ENCODE results near the gene GRB10. TPM values are rescaled to one million over a fixed set of nuclear protein-coding genes. Genes with fewer than 3 reads are reported as not detected.

Gene GRB10
- total and polyA plus RNA-seq, 2 donors (not counting 3 experiments of a cell fraction or from before 2014, with no cell fraction given): 43.7 to 240 TPM

DNA sequence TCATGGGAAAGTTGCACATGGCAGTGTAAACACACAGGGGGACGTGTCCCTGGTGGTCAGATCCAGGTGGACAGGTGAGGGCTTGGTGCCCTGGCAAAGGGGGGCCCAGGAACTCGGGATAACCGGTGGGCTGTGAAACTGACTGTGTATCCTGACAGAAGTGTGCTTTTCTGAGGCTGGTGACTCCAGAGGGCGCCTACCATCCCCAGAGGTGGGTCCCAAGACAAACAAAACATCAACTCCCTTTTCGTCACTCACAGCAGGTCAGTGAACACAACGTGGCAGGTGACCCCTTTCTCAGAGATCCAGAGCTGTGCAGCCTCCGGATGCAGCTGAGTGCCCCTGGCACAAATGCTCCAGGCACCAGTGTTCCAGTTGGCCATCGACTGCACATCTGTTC is 161.5 kb downstream of the GRB10 start:
- Histone ChIP-seq H3K4me3 (replicated peaks in 1 of 3; ENCODE audit: insufficient read depth in 1 of 3, low read depth in 1 of 3, low read length in 3 of 3) (no peak overlapping the region), H3K9ac (replicated peaks; ENCODE audit: extremely low read depth, insufficient read depth, low read length) (no peak overlapping the region), H3K27me3 (ENCODE audit: control insufficient read depth in 2 of 2, insufficient read depth in 2 of 2, low read length in 2 of 2) (no peaks in the 10 kb centered on the region), H3K9me3 (replicated peaks; ENCODE audit: control insufficient read depth, insufficient read depth, low read length) (no peaks in the 10 kb centered on the region), H3K4me1 (ENCODE audit: control insufficient read depth, extremely low read depth, insufficient read depth, low read length) (peaks cover 7% of the 10 kb centered on the region), H3K4me2 (ENCODE audit: insufficient read depth, low read length) (no peak overlapping the region), H3K36me3 (ENCODE audit: control insufficient read depth in 2 of 2, extremely low read depth in 1 of 2, insufficient read depth in 2 of 2, low read length in 2 of 2) (peaks cover 15 to 40% of the 10 kb centered on the region in 2 experiments), H2AFZ (ENCODE audit: low read depth, low read length) (no peak overlapping the region), H3K9me1 (replicated peaks; ENCODE audit: control insufficient read depth, extremely low read depth, insufficient read depth, low read length) (no peaks in the 10 kb centered on the region), H3K27ac (ENCODE audit: insufficient read depth, low read depth, low read length) (no peak overlapping the region), H3K79me2 (ENCODE audit: control insufficient read depth, insufficient read depth, low read length) (peaks cover 12% of the 10 kb centered on the region), H4K20me1 (replicated peaks; ENCODE audit: control insufficient read depth, extremely low read depth, insufficient read depth, low read length) (no peaks in the 10 kb centered on the region)
- ChIA-PET POLR2A (no interaction called here), CTCF (interaction anchor here (2.5 kb wide), 1 partner anchor 520 kb away, joined by 12 read pairs; no protein-coding TSS in a partner anchor)
- no peak for DNase-seq (ENCODE audit: low read depth, low spot score)
- no peak for FAIRE-seq
- BruUV-seq (replicated peaks): no TSS peak
- dilution Hi-C loops (cut with MboI; ENCODE audit: extremely low pct_ligation_motif_present, low sequenced_read_pairs): no loop called here
- intact Hi-C loops (cut with micrococcal nuclease): no loop called here
- TF ChIP-seq EZH2 (IDR thresholded peaks at IDR 0.05; ENCODE audit: borderline replicate concordance, low read depth, low read length, severe bottlenecking) (no peak), GATA2 (IDR thresholded peaks at IDR 0.05; ENCODE audit: insufficient read depth, insufficient read length, low read depth, low read length) (no peak), FOS (IDR thresholded peaks at IDR 0.05; ENCODE audit: borderline replicate concordance, insufficient read depth, low read length) (no peak), JUN (IDR thresholded peaks at IDR 0.05; ENCODE audit: borderline replicate concordance, insufficient read depth, insufficient read length, low read depth) (no peak), POLR2AphosphoS5 (IDR thresholded peaks at IDR 0.05; ENCODE audit: insufficient read depth, low read depth, low read length) (no peak), POLR2A (IDR thresholded peaks at IDR 0.05; ENCODE audit: low read depth, low read length) (no peak), MYC (IDR thresholded peaks at IDR 0.05; ENCODE audit: low read depth, low read length) (no peak)
- TF ChIP-seq, protein P1, sequence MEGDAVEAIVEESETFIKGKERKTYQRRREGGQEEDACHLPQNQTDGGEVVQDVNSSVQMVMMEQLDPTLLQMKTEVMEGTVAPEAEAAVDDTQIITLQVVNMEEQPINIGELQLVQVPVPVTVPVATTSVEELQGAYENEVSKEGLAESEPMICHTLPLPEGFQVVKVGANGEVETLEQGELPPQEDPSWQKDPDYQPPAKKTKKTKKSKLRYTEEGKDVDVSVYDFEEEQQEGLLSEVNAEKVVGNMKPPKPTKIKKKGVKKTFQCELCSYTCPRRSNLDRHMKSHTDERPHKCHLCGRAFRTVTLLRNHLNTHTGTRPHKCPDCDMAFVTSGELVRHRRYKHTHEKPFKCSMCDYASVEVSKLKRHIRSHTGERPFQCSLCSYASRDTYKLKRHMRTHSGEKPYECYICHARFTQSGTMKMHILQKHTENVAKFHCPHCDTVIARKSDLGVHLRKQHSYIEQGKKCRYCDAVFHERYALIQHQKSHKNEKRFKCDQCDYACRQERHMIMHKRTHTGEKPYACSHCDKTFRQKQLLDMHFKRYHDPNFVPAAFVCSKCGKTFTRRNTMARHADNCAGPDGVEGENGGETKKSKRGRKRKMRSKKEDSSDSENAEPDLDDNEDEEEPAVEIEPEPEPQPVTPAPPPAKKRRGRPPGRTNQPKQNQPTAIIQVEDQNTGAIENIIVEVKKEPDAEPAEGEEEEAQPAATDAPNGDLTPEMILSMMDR (IDR thresholded peaks at IDR 0.05; ENCODE audit: extremely low read depth in 1 of 2, insufficient read depth in 1 of 2, low read depth in 1 of 2, low read length in 2 of 2): no peak
- TF ChIP-seq, protein P2, sequence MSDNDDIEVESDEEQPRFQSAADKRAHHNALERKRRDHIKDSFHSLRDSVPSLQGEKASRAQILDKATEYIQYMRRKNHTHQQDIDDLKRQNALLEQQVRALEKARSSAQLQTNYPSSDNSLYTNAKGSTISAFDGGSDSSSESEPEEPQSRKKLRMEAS (IDR thresholded peaks at IDR 0.05; ENCODE audit: insufficient read depth, insufficient read length): no peak

All from endothelial cell of umbilical vein (primary cell).